ENCODE data around the gene HIVEP2. TPM values are rescaled to one million over a fixed set of nuclear protein-coding genes. Genes with fewer than 3 reads are reported as not detected.
A peak's percentile ranks its signal among the peaks of the same experiment; 100 is the strongest.

The HIVEP2 gene
- total and polyA plus RNA-seq, 5 donors from 2014 or later: 9.7 to 76.7 (median 12.3) TPM

- Mint-ChIP-seq H3K27me3 (no peaks in the 10 kb centered on the region), H3K36me3 (peaks cover 80% of the 10 kb centered on the region), H3K4me3 (no peak overlapping the region), H3K27ac (peak overlapping the region; percentile 44 to 75 (median 59)), H3K9me3 (peaks cover 0 to 1% (median 0%) of the 10 kb centered on the region in 7 donors), H3K4me1 (peaks cover 21 to 56% (median 51%) of the 10 kb centered on the region in 4 donors)
- H3K9me3 ChIP-seq (ENCODE audit: control insufficient read depth in 2 of 2, low read length in 2 of 2): no peaks in the 10 kb centered on the region
- no peak overlapping the region for H3K4me3 ChIP-seq (ENCODE audit: low read depth, low read length)
- H3K27me3 ChIP-seq (ENCODE audit: control insufficient read depth, insufficient read depth, low read length): no peaks in the 10 kb centered on the region
- H3K4me1 ChIP-seq (ENCODE audit: control insufficient read depth, insufficient read depth, low read length, poor library complexity, severe bottlenecking): peaks cover 18% of the 10 kb centered on the region
- H3K27ac ChIP-seq (ENCODE audit: insufficient read depth, low read length, poor library complexity, severe bottlenecking): no peak overlapping the region
- H3K36me3 ChIP-seq (ENCODE audit: control insufficient read depth, insufficient read depth, low read length): peaks cover 82% of the 10 kb centered on the region
- DNase-seq: no peak
- no peak for ATAC-seq (ENCODE audit: low read depth in 2 of 2)
These were observed 173.8 kb downstream of the HIVEP2 start for GRCh38 chr6:142771162-142771561.

GRCh38 chr6:142765306-142765705 is 179.7 kb downstream of the HIVEP2 start:
- Mint-ChIP-seq H3K4me1 (peaks cover 28 to 55% (median 39%) of the 10 kb centered on the region in 4 donors), H3K36me3 (peaks cover 68% of the 10 kb centered on the region), H3K27ac (peak overlapping the region in 1 of 3 donors; percentile 47), H3K9me3 (no peaks in the 10 kb centered on the region), H3K27me3 (no peaks in the 10 kb centered on the region), H3K4me3 (no peak overlapping the region)
- H3K9me3 ChIP-seq (ENCODE audit: control insufficient read depth in 2 of 2, low read length in 2 of 2): no peaks in the 10 kb centered on the region
- no peak overlapping the region for H3K27ac ChIP-seq (ENCODE audit: insufficient read depth, low read length, poor library complexity, severe bottlenecking)
- no peaks in the 10 kb centered on the region for H3K27me3 ChIP-seq (ENCODE audit: control insufficient read depth, insufficient read depth, low read length)
- DNase-seq: no peak
- H3K4me3 ChIP-seq (ENCODE audit: low read depth, low read length): no peak overlapping the region
- H3K4me1 ChIP-seq (ENCODE audit: control insufficient read depth, insufficient read depth, low read length, poor library complexity, severe bottlenecking): peaks cover 8% of the 10 kb centered on the region
- no peak for ATAC-seq (ENCODE audit: low read depth in 2 of 2)
- H3K36me3 ChIP-seq (ENCODE audit: control insufficient read depth, insufficient read depth, low read length): peaks cover 83% of the 10 kb centered on the region

GRCh38 chr6:142764311-142764710 is 180.7 kb downstream of the HIVEP2 start:
- H3K27ac Mint-ChIP-seq: peak overlapping the region in 2 of 3 donors; percentile 47 to 56

GRCh38 chr6:142763205-142763604 is 181.8 kb downstream of the HIVEP2 start:
- Mint-ChIP-seq H3K9me3 (no peaks in the 10 kb centered on the region), H3K4me1 (peaks cover 33 to 53% (median 43%) of the 10 kb centered on the region in 4 donors)
- H3K36me3 ChIP-seq (ENCODE audit: control insufficient read depth, insufficient read depth, low read length): peaks cover 85% of the 10 kb centered on the region

More at GRCh38 chr6:142764311-142764710, 180.7 kb downstream of the HIVEP2 start:
- no peaks in the 10 kb centered on the region for H3K27me3 ChIP-seq (ENCODE audit: control insufficient read depth, insufficient read depth, low read length)
- H3K9me3 ChIP-seq (ENCODE audit: control insufficient read depth in 2 of 2, low read length in 2 of 2): no peaks in the 10 kb centered on the region
- ATAC-seq (ENCODE audit: low read depth in 2 of 2): no peak
- no peaks in the 10 kb centered on the region for H3K27me3 Mint-ChIP-seq
- no peaks in the 10 kb centered on the region for H3K9me3 Mint-ChIP-seq
- peaks cover 8% of the 10 kb centered on the region for H3K4me1 ChIP-seq (ENCODE audit: control insufficient read depth, insufficient read depth, low read length, poor library complexity, severe bottlenecking)
- peaks cover 68% of the 10 kb centered on the region for H3K36me3 Mint-ChIP-seq
- H3K4me1 Mint-ChIP-seq: peaks cover 30 to 52% (median 39%) of the 10 kb centered on the region in 4 donors
- no peak overlapping the region for H3K4me3 Mint-ChIP-seq
- no peak overlapping the region for H3K4me3 ChIP-seq (ENCODE audit: low read depth, low read length)
- no peak for DNase-seq
- H3K36me3 ChIP-seq (ENCODE audit: control insufficient read depth, insufficient read depth, low read length): peaks cover 83% of the 10 kb centered on the region
- H3K27ac ChIP-seq (ENCODE audit: insufficient read depth, low read length, poor library complexity, severe bottlenecking): no peak overlapping the region

GRCh38 chr6:142761756-142762155 is 183.2 kb downstream of the HIVEP2 start:
- Mint-ChIP-seq H3K4me3 (peak overlapping the region in 1 of 4 donors; percentile 26), H3K27ac (peak overlapping the region; percentile 67 to 94 (median 82)), H3K4me1 (peaks cover 33 to 50% (median 45%) of the 10 kb centered on the region in 4 donors), H3K36me3 (peaks cover 69% of the 10 kb centered on the region), H3K9me3 (no peaks in the 10 kb centered on the region), H3K27me3 (no peaks in the 10 kb centered on the region)
- H3K27ac ChIP-seq (ENCODE audit: insufficient read depth, low read length, poor library complexity, severe bottlenecking): peak overlapping the region; percentile 39
- DNase-seq (no peak), ATAC-seq (ENCODE audit: low read depth in 2 of 2) (no peak)
- H3K9me3 ChIP-seq (ENCODE audit: control insufficient read depth in 2 of 2, low read length in 2 of 2): no peaks in the 10 kb centered on the region
- peaks cover 8% of the 10 kb centered on the region for H3K4me1 ChIP-seq (ENCODE audit: control insufficient read depth, insufficient read depth, low read length, poor library complexity, severe bottlenecking)
- peaks cover 78% of the 10 kb centered on the region for H3K36me3 ChIP-seq (ENCODE audit: control insufficient read depth, insufficient read depth, low read length)
- no peaks in the 10 kb centered on the region for H3K27me3 ChIP-seq (ENCODE audit: control insufficient read depth, insufficient read depth, low read length)
- no peak overlapping the region for H3K4me3 ChIP-seq (ENCODE audit: low read depth, low read length)

More at GRCh38 chr6:142763205-142763604, 181.8 kb downstream of the HIVEP2 start:
- ATAC-seq (ENCODE audit: low read depth in 2 of 2): no peak
- H3K27me3 Mint-ChIP-seq: no peaks in the 10 kb centered on the region
- H3K4me3 Mint-ChIP-seq: peak overlapping the region in 1 of 4 donors; percentile 10
- no peaks in the 10 kb centered on the region for H3K27me3 ChIP-seq (ENCODE audit: control insufficient read depth, insufficient read depth, low read length)
- peaks cover 68% of the 10 kb centered on the region for H3K36me3 Mint-ChIP-seq
- H3K9me3 ChIP-seq (ENCODE audit: control insufficient read depth in 2 of 2, low read length in 2 of 2): no peaks in the 10 kb centered on the region
- no peak overlapping the region for H3K4me3 ChIP-seq (ENCODE audit: low read depth, low read length)
- peak overlapping the region; percentile 25 for H3K27ac ChIP-seq (ENCODE audit: insufficient read depth, low read length, poor library complexity, severe bottlenecking)
- H3K4me1 ChIP-seq (ENCODE audit: control insufficient read depth, insufficient read depth, low read length, poor library complexity, severe bottlenecking): peaks cover 8% of the 10 kb centered on the region
- DNase-seq: no peak
- H3K27ac Mint-ChIP-seq: peak overlapping the region; percentile 21 to 91 (median 51)

GRCh38 chr6:142760152-142760551 is 184.8 kb downstream of the HIVEP2 start:
- H3K4me1 ChIP-seq (ENCODE audit: control insufficient read depth, insufficient read depth, low read length, poor library complexity, severe bottlenecking): peaks cover 8% of the 10 kb centered on the region
- no peaks in the 10 kb centered on the region for H3K9me3 ChIP-seq (ENCODE audit: control insufficient read depth in 2 of 2, low read length in 2 of 2)
- no peak overlapping the region for H3K4me3 ChIP-seq (ENCODE audit: low read depth, low read length)
- no peak overlapping the region for H3K27ac ChIP-seq (ENCODE audit: insufficient read depth, low read length, poor library complexity, severe bottlenecking)
- H3K36me3 Mint-ChIP-seq: peaks cover 76% of the 10 kb centered on the region
- no peaks in the 10 kb centered on the region for H3K9me3 Mint-ChIP-seq
- no peak for DNase-seq
- no peaks in the 10 kb centered on the region for H3K27me3 Mint-ChIP-seq
- no peaks in the 10 kb centered on the region for H3K27me3 ChIP-seq (ENCODE audit: control insufficient read depth, insufficient read depth, low read length)
- no peak for ATAC-seq (ENCODE audit: low read depth in 2 of 2)
- H3K27ac Mint-ChIP-seq: peak overlapping the region in 1 of 3 donors; percentile 44
- H3K4me1 Mint-ChIP-seq: peaks cover 44 to 62% (median 49%) of the 10 kb centered on the region in 4 donors
- H3K4me3 Mint-ChIP-seq: no peak overlapping the region
- peaks cover 82% of the 10 kb centered on the region for H3K36me3 ChIP-seq (ENCODE audit: control insufficient read depth, insufficient read depth, low read length)

- no peak overlapping the region for H3K4me3 Mint-ChIP-seq
- DNase-seq: no peak
- H3K27ac ChIP-seq (ENCODE audit: insufficient read depth, low read length, poor library complexity, severe bottlenecking): no peak overlapping the region
- peaks cover 81% of the 10 kb centered on the region for H3K36me3 ChIP-seq (ENCODE audit: control insufficient read depth, insufficient read depth, low read length)
- no peaks in the 10 kb centered on the region for H3K27me3 Mint-ChIP-seq
- no peaks in the 10 kb centered on the region for H3K9me3 Mint-ChIP-seq
- H3K27me3 ChIP-seq (ENCODE audit: control insufficient read depth, insufficient read depth, low read length): no peaks in the 10 kb centered on the region
- H3K27ac Mint-ChIP-seq: peak overlapping the region in 2 of 3 donors; percentile 15 to 75
- H3K9me3 ChIP-seq (ENCODE audit: control insufficient read depth in 2 of 2, low read length in 2 of 2): no peaks in the 10 kb centered on the region
- H3K36me3 Mint-ChIP-seq: peaks cover 71% of the 10 kb centered on the region
- no peak for ATAC-seq (ENCODE audit: low read depth in 2 of 2)
- H3K4me1 ChIP-seq (ENCODE audit: control insufficient read depth, insufficient read depth, low read length, poor library complexity, severe bottlenecking): peaks cover 8% of the 10 kb centered on the region
- H3K4me3 ChIP-seq (ENCODE audit: low read depth, low read length): no peak overlapping the region
- H3K4me1 Mint-ChIP-seq: peaks cover 42 to 58% (median 46%) of the 10 kb centered on the region in 4 donors
These were observed 186.3 kb downstream of the HIVEP2 start for GRCh38 chr6:142758629-142759025.

All from CD4-positive, CD25-positive, alpha-beta regulatory T cell (primary cell).